Transverse colon (tissue), 4 donors: ENCODE results near the gene GTF2H4. TPM values are rescaled to one million over a fixed set of nuclear protein-coding genes. Genes with fewer than 3 reads are reported as not detected.
"Not testable (repeated sequence)": the region's sequence is repeated elsewhere in the genome, so short reads cannot be mapped to it uniquely, and the experiment has no call there.

Source experiments
- DNase-seq: peaks from one replicate; pipeline ENCODE4 v3.0.0-alpha.2; 2019
- H3K27ac ChIP-seq, 4 donors: fragments of 200-600 bp; sonication (generic); 2 replicates each; pipeline ENCODE4 v1.5.1; 2016 to 2018; ENCODE audit warnings: inconsistent platforms in 4 of 4
- H3K27me3 ChIP-seq: fragments of 200-600 bp; sonication (generic); 2 replicates; pipeline ENCODE4 v1.5.1; 2017; ENCODE audit warnings: inconsistent platforms
- H3K36me3 ChIP-seq, 4 donors: fragments of 200-600 bp; sonication (generic); 2 replicates each; pipeline ENCODE4 v1.5.1; 2017 to 2019; ENCODE audit warnings: inconsistent platforms in 4 of 4
- H3K4me1 ChIP-seq, 4 donors: fragments of 200-600 bp; sonication (generic); 2 replicates each; pipeline ENCODE4 v1.5.1; 2017 to 2020; ENCODE audit warnings: inconsistent platforms in 4 of 4
- H3K4me3 ChIP-seq, 4 donors: fragments of 200-600 bp; sonication (generic); 1 replicate in 1 of 4; 2 replicates in 3 of 4; pipeline versions ENCODE4 v1.5.1 to v1.6.1; 2017 to 2019; ENCODE audit warnings: inconsistent platforms in 4 of 4
- H3K9me3 ChIP-seq, 2 donors: fragments of 200-600 bp; sonication (generic); 2 replicates each; pipeline ENCODE4 v1.5.1; 2017 to 2019; ENCODE audit warnings: inconsistent platforms in 2 of 2
- EP300 ChIP-seq: sonication (generic); formaldehyde crosslinking; IDR thresholded peaks from one replicate; pipeline ENCODE4 v1.6.1; 2017; ENCODE audit warnings: antibody characterized with exemption, low read depth
- POLR2A ChIP-seq: fragments of 450-650 bp; IDR thresholded peaks from one replicate; pipeline ENCODE4 v1.6.1; 2016; ENCODE audit warnings: antibody characterized with exemption, mild to moderate bottlenecking, moderate library complexity
- POLR2AphosphoS5 ChIP-seq, 3 donors: sonication (generic); formaldehyde crosslinking; IDR thresholded peaks; one replicate each; pipeline ENCODE4 v1.6.1; 2016; ENCODE audit warnings: antibody characterized with exemption in 3 of 3
- WGBS, 2 donors: methylation state at CpG; one replicate each; pipeline ENCODE4 v1.1.5; 2018; ENCODE audit warnings: low coverage in 1 of 2; 5-methylcytosine and 5-hydroxymethylcytosine counted together
- in situ Hi-C, 4 donors: fragments of 200-750 bp; cut with MboI; loops; one replicate each; pipeline versions ENCODE4 v1.15.0 to v1.15.1; 2017; ENCODE audit warnings: low sequenced_read_pairs in 3 of 4, low pct_ligation_motif_present in 1 of 4, low pct_unique_long_range_greater_than_20kb in 1 of 4
- intact Hi-C: fragments of 100-400 bp; cut with DNase I; formaldehyde crosslinking; loops from one replicate; pipeline ENCODE4 v1.15.1; 2023; ENCODE audit warnings: low total_unique reads
- total RNA-seq, 4 donors: library from RNA; depleted of rRNA; stranded (reverse); fragments of >200 nt; gene quantifications; one replicate each; pipeline ENCODE4 v1.1.0, GENCODE V29; 2016
- TF ChIP-seq, protein P1 (sequence below), 5 experiments: fragments of 200-600 bp in 3 of 5; fragments of 450-650 bp in 2 of 5; sonication (generic) in 3 of 5; IDR thresholded peaks; 1 replicate in 2 of 5; 2 replicates in 3 of 5; pipeline ENCODE4 v1.5.1; 2016 to 2017; ENCODE audit warnings: antibody characterized with exemption in 5 of 5, inconsistent platforms in 3 of 5, mild to moderate bottlenecking in 2 of 5, moderate library complexity in 1 of 5

GTF2H4 gene
- total RNA-seq, 4 donors from 2014 or later = 2.0 to 44.5 (median 6.8) TPM

DNA sequence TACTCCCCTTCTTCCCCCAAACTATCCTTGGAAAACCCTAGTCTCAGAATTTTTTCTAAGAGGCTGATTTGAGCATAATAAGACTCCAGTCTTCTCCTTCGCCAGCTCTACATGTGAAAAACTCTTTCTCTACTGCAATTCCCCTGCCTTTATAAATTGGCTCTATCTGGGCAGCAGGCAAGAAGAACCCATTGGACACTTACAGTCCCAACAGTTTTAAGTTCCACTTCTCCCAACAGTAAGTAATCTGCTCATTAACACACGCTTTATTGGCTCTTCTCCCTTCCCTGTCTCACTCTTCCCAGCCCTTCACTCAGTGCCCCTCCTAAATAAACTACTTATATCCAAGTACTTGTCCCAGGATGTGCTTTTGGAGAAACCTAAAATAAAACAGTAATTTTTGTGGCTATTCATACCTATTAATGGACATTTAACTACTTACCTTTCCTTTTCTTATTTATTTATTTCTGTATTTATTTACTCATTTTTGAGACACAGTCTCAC lies 34.8 kb upstream of the GTF2H4 start:
- DNase-seq = no peak
- Histone ChIP-seq H3K4me3 (no peak overlapping the region), H3K4me1 (peaks cover 3 to 29% (median 11%) of the 10 kb centered on the region in 4 donors), H3K27me3 (no peaks in the 10 kb centered on the region), H3K27ac (no peak overlapping the region), H3K9me3 (peaks cover 14 to 18% of the 10 kb centered on the region in 2 donors), H3K36me3 (no peaks in the 10 kb centered on the region)
- TF ChIP-seq, protein P1, sequence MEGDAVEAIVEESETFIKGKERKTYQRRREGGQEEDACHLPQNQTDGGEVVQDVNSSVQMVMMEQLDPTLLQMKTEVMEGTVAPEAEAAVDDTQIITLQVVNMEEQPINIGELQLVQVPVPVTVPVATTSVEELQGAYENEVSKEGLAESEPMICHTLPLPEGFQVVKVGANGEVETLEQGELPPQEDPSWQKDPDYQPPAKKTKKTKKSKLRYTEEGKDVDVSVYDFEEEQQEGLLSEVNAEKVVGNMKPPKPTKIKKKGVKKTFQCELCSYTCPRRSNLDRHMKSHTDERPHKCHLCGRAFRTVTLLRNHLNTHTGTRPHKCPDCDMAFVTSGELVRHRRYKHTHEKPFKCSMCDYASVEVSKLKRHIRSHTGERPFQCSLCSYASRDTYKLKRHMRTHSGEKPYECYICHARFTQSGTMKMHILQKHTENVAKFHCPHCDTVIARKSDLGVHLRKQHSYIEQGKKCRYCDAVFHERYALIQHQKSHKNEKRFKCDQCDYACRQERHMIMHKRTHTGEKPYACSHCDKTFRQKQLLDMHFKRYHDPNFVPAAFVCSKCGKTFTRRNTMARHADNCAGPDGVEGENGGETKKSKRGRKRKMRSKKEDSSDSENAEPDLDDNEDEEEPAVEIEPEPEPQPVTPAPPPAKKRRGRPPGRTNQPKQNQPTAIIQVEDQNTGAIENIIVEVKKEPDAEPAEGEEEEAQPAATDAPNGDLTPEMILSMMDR (IDR thresholded peaks at IDR 0.05) = no peak
- intact Hi-C loops (no loop called here), in situ Hi-C loops (loop anchor here in 2 of 4 donors (10.0 kb wide), 2 partner anchors 48 to 148 kb away; partner anchors contain the start of gene TUBB (in 1 of the 2))
- 91 to 100% methylated on average over 1 to 2 of the region's 2 CpGs for WGBS, 2 donors

DNA sequence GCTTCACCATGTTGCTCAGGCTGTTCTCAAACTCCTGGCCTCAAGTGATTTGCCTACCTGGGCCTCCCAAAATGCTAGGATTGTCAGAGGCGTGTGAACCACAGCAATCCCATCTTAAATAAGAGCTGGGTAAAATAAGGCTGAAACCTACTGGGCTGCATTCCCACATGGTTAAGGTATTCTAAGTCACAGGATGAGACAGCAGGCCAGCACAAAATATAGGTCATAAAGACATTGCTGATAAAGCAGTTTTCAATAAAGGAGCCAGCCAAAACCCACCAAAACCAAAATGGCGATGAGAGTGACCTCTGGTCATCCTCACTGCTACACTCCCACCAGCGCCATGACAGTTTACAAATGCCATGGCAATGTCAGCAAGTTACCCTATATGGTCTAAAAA lies 34.2 kb upstream of the GTF2H4 start:
- H3K27ac ChIP-seq, DNase-seq, H3K27me3 ChIP-seq, intact Hi-C loops, H3K36me3 ChIP-seq, H3K4me3 ChIP-seq: not testable (repeated sequence)
- Histone ChIP-seq H3K4me1 (peaks cover 3 to 30% (median 11%) of the 10 kb centered on the region in 4 donors), H3K9me3 (peaks cover 14 to 18% of the 10 kb centered on the region in 2 donors)
- in situ Hi-C loops = loop anchor here in 2 of 4 donors (10.0 kb wide), 2 partner anchors 49 to 149 kb away; partner anchors contain the start of gene TUBB (in 1 of the 2)
- WGBS, 2 donors = 90 to 100% methylated on average over 3 of the region's 3 CpGs

DNA sequence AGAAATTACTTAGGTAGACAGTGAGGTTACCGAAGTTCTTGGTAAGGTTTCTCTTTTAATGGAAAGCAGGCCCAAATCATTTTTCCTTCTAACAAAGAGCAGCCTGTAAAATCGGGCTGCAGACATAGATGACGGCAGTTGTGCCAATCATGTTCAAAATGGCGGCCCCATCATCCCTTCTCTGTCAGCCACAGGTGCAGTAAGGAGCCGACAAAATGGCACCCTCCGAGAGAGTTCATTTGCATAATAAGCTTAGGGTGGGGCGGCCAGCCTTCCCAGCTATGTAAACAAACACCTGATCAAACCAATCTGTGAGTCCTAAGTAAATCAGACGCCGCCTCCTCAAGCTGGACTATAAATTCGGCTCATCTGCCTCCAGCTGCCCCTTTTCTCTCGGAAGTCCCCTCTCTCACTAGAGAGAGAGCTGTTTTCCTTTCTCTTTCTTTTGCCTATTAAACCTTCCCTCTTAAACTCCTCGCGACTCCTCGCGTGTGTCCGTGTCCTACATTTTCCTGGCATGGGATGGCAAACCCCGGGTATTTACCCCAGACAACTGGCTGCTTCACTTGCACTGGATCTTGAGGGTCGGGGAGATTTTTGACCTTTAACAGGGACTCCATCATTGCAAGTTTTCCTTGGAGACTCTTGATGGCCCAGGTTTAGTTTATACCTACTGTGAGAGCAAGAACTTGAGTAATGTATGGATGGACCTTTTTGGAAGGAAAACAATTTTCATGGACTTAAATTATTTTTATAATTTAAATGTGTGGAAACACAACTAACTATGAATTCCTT lies 32.6 kb upstream of the GTF2H4 start:
- H3K27me3 ChIP-seq = no peaks in the 10 kb centered on the region
- TF ChIP-seq POLR2A (no peak), EP300 (no peak)
- TF ChIP-seq, protein P1 (IDR thresholded peaks at IDR 0.05) = no peak
- peaks cover 3 to 30% (median 11%) of the 10 kb centered on the region in 4 donors for H3K4me1 ChIP-seq
- intact Hi-C loops (loop anchor here (2.0 to 5.0 kb wide), 2 partner anchors 47 to 133 kb away; partner anchors contain the start of genes FLOT1 and IER3), in situ Hi-C loops (loop anchor here in 3 of 4 donors (5.0 to 25.0 kb wide), 4 partner anchors 48 to 151 kb away; partner anchors contain the start of genes FLOT1 (in 2 of the 3), IER3 (in 2 of the 3) and TUBB (in 1 of the 3))
- peaks cover 10 to 12% of the 10 kb centered on the region in 2 donors for H3K9me3 ChIP-seq
- no peak overlapping the region for H3K4me3 ChIP-seq
- no peaks in the 10 kb centered on the region for H3K36me3 ChIP-seq
- DNase-seq = no peak
- peak overlapping the region in 3 of 4 donors; percentile 87 for H3K27ac ChIP-seq
- 75 to 88% methylated on average over 7 to 18 of the region's 18 CpGs for WGBS, 2 donors

DNA sequence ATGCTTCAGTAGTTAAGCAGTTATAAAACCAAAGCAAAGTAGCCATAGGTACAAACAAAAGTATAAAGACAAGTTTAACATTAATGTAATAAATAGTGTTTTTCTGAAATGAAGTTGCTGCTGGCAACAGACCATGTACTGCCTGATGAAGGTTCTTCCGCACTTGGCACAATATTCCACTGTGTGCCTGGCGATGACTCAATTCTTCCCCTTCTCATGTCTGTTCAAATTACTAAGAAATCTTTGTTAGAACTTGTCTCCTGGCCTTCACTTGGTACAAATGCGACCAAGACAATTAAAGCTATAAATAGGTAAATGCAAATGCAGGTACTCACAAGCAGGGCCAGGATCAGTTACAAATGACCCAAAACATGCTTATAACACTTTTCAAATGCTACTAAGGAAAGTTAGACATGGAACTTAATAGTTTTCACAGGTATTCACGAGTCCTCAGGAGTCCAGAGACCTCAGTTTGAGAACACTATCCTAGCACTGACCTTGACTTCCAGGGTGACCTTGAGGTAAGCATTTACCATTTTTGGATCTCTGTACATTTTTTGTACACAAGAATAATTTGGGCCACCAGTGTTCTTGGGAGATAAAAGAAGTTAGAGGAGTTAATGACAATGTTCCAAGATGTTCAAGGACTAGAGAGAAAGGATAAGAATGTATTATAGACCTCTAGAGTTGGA lies 31.8 kb upstream of the GTF2H4 start:
- TF ChIP-seq, protein P1 (IDR thresholded peaks at IDR 0.05) = no peak
- peak in 1 of 3 donors; percentile 34 for TF ChIP-seq POLR2AphosphoS5 (IDR thresholded peaks at IDR 0.05)
- no peak for TF ChIP-seq EP300
- no peak for TF ChIP-seq POLR2A
- peaks cover 3 to 30% (median 11%) of the 10 kb centered on the region in 4 donors for H3K4me1 ChIP-seq
- H3K4me3 ChIP-seq = no peak overlapping the region
- H3K36me3 ChIP-seq = no peaks in the 10 kb centered on the region
- no peaks in the 10 kb centered on the region for H3K27me3 ChIP-seq
- 75 to 80% methylated on average over 4 of the region's 4 CpGs for WGBS, 2 donors
- in situ Hi-C loops (loop anchor here in 3 of 4 donors (5.0 to 25.0 kb wide), 4 partner anchors 49 to 151 kb away; partner anchors contain the start of genes FLOT1 (in 2 of the 3), IER3 (in 2 of the 3) and TUBB (in 1 of the 3)), intact Hi-C loops (loop anchor here (2.0 to 5.0 kb wide), 2 partner anchors 47 to 134 kb away; partner anchors contain the start of genes FLOT1 and IER3)
- no peak for DNase-seq
- H3K9me3 ChIP-seq = peaks cover 9 to 12% of the 10 kb centered on the region in 2 donors
- H3K27ac ChIP-seq = peak overlapping the region; percentile 85 to 87 (median 87)
